Nephron (organoid): ENCODE results near the gene KRT1.

ENCODE experiments used
- H3K27ac Mint-ChIP-seq, 3 experiments: 2 replicates each; pipeline ENCODE4 v1.8.0; 2020; ENCODE audit warnings: mixed read lengths in 3 of 3, mild to moderate bottlenecking in 2 of 3, moderate library complexity in 1 of 3
- H3K27me3 Mint-ChIP-seq: 2 replicates; pipeline ENCODE4 v1.8.0; 2021; ENCODE audit warnings: low read depth, mild to moderate bottlenecking, moderate library complexity, mixed read lengths
- H3K36me3 Mint-ChIP-seq: 2 replicates; pipeline ENCODE4 v1.8.0; 2020; ENCODE audit warnings: low read depth, mixed read lengths
- H3K4me1 Mint-ChIP-seq: 2 replicates; pipeline ENCODE4 v1.8.0; 2020; ENCODE audit warnings: mixed read lengths
- H3K4me3 Mint-ChIP-seq, 3 experiments: 2 replicates each; pipeline ENCODE4 v1.8.0; 2020; ENCODE audit warnings: mild to moderate bottlenecking in 3 of 3, mixed read lengths in 3 of 3, moderate library complexity in 2 of 3
- H3K9me3 Mint-ChIP-seq: 2 replicates; pipeline ENCODE4 v1.8.0; 2020; ENCODE audit warnings: mixed read lengths
- CTCF ChIP-seq, 3 experiments: fragments of 200-600 bp; sonication (generic); IDR thresholded peaks; one replicate each; pipeline ENCODE4 v1.5.0; 2021; ENCODE audit warnings: antibody characterized with exemption in 3 of 3; ENCODE audit not compliant: unreplicated experiment in 3 of 3

The KRT1 gene

DNA sequence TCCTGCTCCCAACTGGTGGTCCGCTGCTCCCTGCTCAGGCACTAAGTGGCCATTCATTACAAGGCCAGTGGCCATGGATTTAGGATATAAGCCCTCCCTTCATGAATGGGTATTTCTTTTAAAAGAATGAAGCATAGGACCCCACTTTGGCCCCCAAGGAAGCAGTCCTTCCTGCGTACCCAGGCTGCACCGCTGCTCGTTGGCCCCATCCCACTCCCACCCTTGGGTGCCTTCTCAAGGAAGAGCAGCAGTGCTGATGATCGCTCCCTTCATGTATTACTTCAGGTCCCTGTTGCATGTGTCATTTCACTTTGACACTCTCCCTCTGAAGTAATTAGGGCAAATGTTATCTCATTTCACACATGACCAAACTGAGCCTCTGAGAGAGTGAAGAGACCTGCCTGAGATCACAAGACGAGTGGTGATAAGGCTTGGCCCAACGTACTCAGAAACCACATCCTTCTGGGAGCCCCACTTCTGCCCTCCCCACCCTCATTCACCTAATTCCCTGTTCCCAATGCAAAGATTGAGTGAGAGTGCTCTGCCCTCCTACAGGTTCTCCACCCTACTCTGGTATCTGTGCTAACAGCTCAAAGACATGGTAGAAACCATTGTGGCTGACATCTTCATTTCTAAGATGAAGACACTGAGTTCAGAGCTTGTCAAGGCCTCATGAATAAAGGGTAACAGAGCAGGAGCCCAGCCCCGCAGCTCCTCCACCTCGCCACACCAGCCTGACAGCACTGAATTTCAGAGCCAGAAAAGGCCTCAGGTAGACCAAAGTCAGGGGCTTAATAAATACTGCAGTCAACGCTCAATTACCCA, 17.9 kb downstream of the KRT1 start:
- no peak overlapping the region for H3K27ac Mint-ChIP-seq
- H3K4me3 Mint-ChIP-seq: no peak overlapping the region
- H3K9me3 Mint-ChIP-seq: no peaks in the 10 kb centered on the region
- peaks cover 34% of the 10 kb centered on the region for H3K27me3 Mint-ChIP-seq
- H3K36me3 Mint-ChIP-seq: no peaks in the 10 kb centered on the region
- no peaks in the 10 kb centered on the region for H3K4me1 Mint-ChIP-seq
- no peak for TF ChIP-seq CTCF (IDR thresholded peaks at IDR 0.05; ENCODE audit: unreplicated experiment in 3 of 3)

- Mint-ChIP-seq H3K4me3 (no peak overlapping the region), H3K36me3 (no peaks in the 10 kb centered on the region), H3K4me1 (no peaks in the 10 kb centered on the region), H3K27me3 (peaks cover 34% of the 10 kb centered on the region), H3K27ac (no peak overlapping the region), H3K9me3 (no peaks in the 10 kb centered on the region)
- TF ChIP-seq CTCF (IDR thresholded peaks at IDR 0.05; ENCODE audit: unreplicated experiment in 3 of 3): no peak
Measured at GRCh38 chr12:52661668-52662067, 18.5 kb downstream of the KRT1 start.

GRCh38 chr12:52660934-52661499, 19.2 kb downstream of the KRT1 start:
- H3K27me3 Mint-ChIP-seq: peaks cover 36% of the 10 kb centered on the region
- no peaks in the 10 kb centered on the region for H3K36me3 Mint-ChIP-seq
- no peaks in the 10 kb centered on the region for H3K9me3 Mint-ChIP-seq
- no peak overlapping the region for H3K27ac Mint-ChIP-seq
- no peak for TF ChIP-seq CTCF (IDR thresholded peaks at IDR 0.05; ENCODE audit: unreplicated experiment in 3 of 3)
- no peaks in the 10 kb centered on the region for H3K4me1 Mint-ChIP-seq
- H3K4me3 Mint-ChIP-seq: no peak overlapping the region

DNA sequence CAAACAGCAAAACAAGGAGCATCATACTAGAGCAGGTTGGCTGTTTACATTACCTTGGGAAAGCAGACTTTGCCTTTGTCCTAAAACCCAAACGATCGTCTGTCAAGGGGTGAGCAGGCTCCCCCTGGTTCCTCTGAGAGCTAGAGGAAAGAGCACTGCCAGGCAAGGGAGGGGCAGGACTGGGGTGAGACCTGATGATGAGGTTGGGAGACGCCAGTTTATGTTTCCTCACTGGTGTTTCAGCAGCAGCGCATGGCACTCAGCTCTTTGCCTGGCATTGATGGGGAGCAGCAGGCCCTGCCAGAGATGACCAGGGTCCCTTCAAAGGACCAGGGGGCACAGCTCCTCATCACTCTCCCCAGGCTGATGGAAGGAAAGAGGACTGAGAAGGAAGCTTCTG, 20.3 kb downstream of the KRT1 start:
- TF ChIP-seq CTCF (IDR thresholded peaks at IDR 0.05; ENCODE audit: unreplicated experiment in 3 of 3): no peak
- no peaks in the 10 kb centered on the region for H3K36me3 Mint-ChIP-seq
- H3K4me1 Mint-ChIP-seq: no peaks in the 10 kb centered on the region
- H3K27me3 Mint-ChIP-seq: peaks cover 38% of the 10 kb centered on the region
- H3K9me3 Mint-ChIP-seq: no peaks in the 10 kb centered on the region
- H3K27ac Mint-ChIP-seq: no peak overlapping the region
- H3K4me3 Mint-ChIP-seq: no peak overlapping the region

- H3K36me3 Mint-ChIP-seq: no peaks in the 10 kb centered on the region
Measured at GRCh38 chr12:52659395-52659794, 20.8 kb downstream of the KRT1 start.

More at GRCh38 chr12:52659395-52659794, 20.8 kb downstream of the KRT1 start:
- Mint-ChIP-seq H3K27ac (no peak overlapping the region), H3K4me1 (no peaks in the 10 kb centered on the region), H3K9me3 (no peaks in the 10 kb centered on the region), H3K27me3 (peaks cover 40% of the 10 kb centered on the region), H3K4me3 (no peak overlapping the region)
- TF ChIP-seq CTCF (IDR thresholded peaks at IDR 0.05; ENCODE audit: unreplicated experiment in 3 of 3): no peak
